ENCODE measurements around the gene ACSF3.

DNA sequence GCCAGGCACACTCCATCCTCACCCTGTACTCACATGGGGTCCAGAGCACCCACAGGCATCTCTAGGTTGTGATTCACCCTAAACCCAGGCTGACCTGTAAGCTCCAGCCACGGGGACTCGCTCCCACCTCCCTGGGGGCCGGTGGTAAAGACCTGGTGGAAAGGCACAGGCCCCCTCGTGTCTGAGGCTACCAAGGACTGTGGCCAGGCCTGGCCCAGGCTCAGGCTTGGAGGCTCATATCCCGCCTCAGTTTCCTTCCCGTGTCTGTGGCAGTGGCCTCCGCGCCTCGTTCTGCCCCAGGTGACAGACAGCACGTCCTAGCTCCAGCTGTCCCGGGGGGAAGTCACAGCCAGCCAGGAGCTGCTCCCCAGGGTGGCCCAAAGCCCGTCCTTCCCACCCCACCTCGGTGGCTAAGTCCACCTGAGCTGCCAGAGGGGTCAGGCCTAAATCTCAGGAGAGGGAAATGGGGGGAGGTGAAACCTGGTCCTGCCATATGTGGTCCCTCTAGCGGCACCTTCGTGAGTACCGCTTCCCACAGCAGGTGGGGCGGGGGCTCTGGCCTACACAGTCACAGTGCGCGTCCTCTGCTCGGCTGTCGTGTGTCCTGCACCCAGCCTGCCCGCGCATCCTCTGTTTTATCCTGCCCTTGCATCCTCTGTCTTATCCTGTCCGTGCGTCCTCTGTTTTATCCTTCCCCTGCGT is 90.5 kb downstream of the ACSF3 start:
- TF ChIP-seq REST (IDR thresholded peaks at IDR 0.05; ENCODE audit: low read depth) (no peak), CTCF (IDR thresholded peaks at IDR 0.05 in 2 of 3, conservative IDR thresholded peaks at IDR 0.05 in 1 of 3; ENCODE audit: borderline replicate concordance in 1 of 3, insufficient read depth in 1 of 3, low read depth in 2 of 3, low read length in 2 of 3) (no peak), SIN3A (IDR thresholded peaks at IDR 0.05; ENCODE audit: low read depth) (no peak), JUND (IDR thresholded peaks at IDR 0.05) (no peak), ZFX (IDR thresholded peaks at IDR 0.05) (no peak), RAD21 (IDR thresholded peaks at IDR 0.05; ENCODE audit: low read depth) (no peak), EZH2phosphoT487 (IDR thresholded peaks at IDR 0.05; ENCODE audit: borderline replicate concordance) (no peak), SRF (IDR thresholded peaks at IDR 0.05; ENCODE audit: low read depth) (no peak)
- TF ChIP-seq, protein P1, sequence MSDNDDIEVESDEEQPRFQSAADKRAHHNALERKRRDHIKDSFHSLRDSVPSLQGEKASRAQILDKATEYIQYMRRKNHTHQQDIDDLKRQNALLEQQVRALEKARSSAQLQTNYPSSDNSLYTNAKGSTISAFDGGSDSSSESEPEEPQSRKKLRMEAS (IDR thresholded peaks at IDR 0.05) = no peak
